KMS-11 (cell line): ENCODE measurements around the gene OSBPL8.

Experiments used
- H2AFZ ChIP-seq: fragments of 200-600 bp; sonication (generic); 2 replicates; pipeline ENCODE4 v1.6.1; 2016; ENCODE audit warnings: antibody characterized with exemption, mixed run types, low read depth
- H3K27ac ChIP-seq: fragments of 200-600 bp; sonication (generic); 2 replicates; pipeline ENCODE4 v1.6.1; 2016; ENCODE audit warnings: mild to moderate bottlenecking, mixed run types
- H3K27me3 ChIP-seq: fragments of 200-600 bp; sonication (generic); 2 replicates; pipeline ENCODE4 v1.6.1; 2017; ENCODE audit warnings: mild to moderate bottlenecking, low read depth, mixed run types, moderate library complexity; ENCODE audit not compliant: insufficient read depth
- H3K36me3 ChIP-seq: fragments of 200-600 bp; sonication (generic); 2 replicates; pipeline ENCODE4 v1.6.1; 2017; ENCODE audit warnings: mild to moderate bottlenecking, mixed run types; ENCODE audit not compliant: insufficient read depth
- H3K4me1 ChIP-seq: fragments of 200-600 bp; sonication (generic); 2 replicates; pipeline ENCODE4 v1.6.1; 2016; ENCODE audit warnings: mild to moderate bottlenecking, low read depth, mixed run types; ENCODE audit not compliant: poor library complexity, severe bottlenecking
- H3K4me2 ChIP-seq: fragments of 200-600 bp; sonication (generic); 2 replicates; pipeline ENCODE4 v1.7.0; 2016; ENCODE audit warnings: mild to moderate bottlenecking, mixed run types
- H3K4me3 ChIP-seq: fragments of 200-600 bp; sonication (generic); IDR thresholded peaks from 2 replicates; pipeline ENCODE4 v1.6.1; 2017; ENCODE audit warnings: low read depth, low read length, mixed read lengths; ENCODE audit not compliant: insufficient read depth
- H3K79me2 ChIP-seq: fragments of 200-600 bp; sonication (generic); 2 replicates; pipeline ENCODE4 v1.6.1; 2016; ENCODE audit warnings: low read depth, mixed run types; ENCODE audit not compliant: insufficient read depth
- H3K9ac ChIP-seq: fragments of 200-600 bp; sonication (generic); 2 replicates; pipeline ENCODE4 v1.6.1; 2016; ENCODE audit warnings: mild to moderate bottlenecking, mixed run types
- H4K20me1 ChIP-seq: fragments of 200-600 bp; sonication (generic); 2 replicates; pipeline ENCODE4 v1.6.1; 2016; ENCODE audit warnings: mild to moderate bottlenecking, mixed run types; ENCODE audit not compliant: insufficient read depth
- TF ChIP-seq, protein P1 (sequence below): fragments of 200-600 bp; sonication (generic); conservative IDR thresholded peaks from 2 replicates; pipeline ENCODE4 v1.6.1; 2017; ENCODE audit warnings: low read depth, mild to moderate bottlenecking, antibody characterized with exemption, low read length, moderate library complexity, mixed read lengths

Gene OSBPL8

DNA sequence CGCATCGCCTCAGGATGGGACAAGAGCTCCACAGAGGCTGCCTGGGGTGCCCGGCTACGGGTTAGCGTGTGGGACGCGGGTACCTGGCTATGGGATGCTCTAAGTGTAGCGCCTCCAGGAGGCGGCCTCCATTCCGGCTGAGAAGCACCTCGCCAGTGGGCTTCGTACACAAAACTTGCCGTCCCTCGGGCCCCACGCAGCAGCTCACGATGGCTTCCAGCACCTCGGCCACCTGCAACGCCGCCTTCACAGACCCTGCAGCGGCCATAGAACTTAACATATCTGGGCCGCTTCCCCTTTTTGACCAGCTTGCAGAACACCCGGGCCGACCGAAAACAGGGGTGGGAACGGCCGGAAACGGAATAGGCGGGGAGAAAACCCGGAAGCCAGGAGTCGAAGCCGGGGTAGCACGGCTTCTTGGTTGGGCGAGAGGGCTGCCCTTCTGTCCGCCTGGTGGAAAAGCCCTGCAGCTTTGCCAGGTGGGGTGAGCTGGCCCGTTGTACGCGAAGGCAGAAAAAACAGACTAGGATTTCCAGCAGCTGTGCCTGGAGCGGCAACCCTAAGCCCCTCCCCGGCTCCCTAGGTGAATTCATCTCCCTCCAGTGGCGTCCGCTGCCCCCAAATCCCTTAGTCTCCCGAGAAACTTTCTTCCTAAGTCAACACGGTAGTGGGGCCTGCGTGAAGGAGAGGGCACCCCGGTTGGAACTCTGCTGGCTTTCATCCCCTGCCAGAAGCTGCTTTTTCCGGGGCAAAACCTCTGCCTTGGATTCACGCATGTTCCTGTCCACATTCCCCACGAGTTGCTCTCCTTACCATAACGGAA lies 211.3 kb downstream of the OSBPL8 start, which contains the start of gene BBS10:
Gene BBS10, minus strand, starts transcription at position 337 of the 823 bp plus-strand sequence. Its CDS starts 57 bp downstream, at position 280.
- Histone ChIP-seq H3K4me1 (peaks cover 10% of the 10 kb centered on the region), H4K20me1 (no peaks in the 10 kb centered on the region), H3K36me3 (no peaks in the 10 kb centered on the region), H3K79me2 (no peaks in the 10 kb centered on the region), H3K27ac (peak within 1 kb of the TSS; percentile 68), H3K27me3 (no peaks in the 10 kb centered on the region), H3K9ac (peak within 1 kb of the TSS; percentile 65), H2AFZ (peak within 1 kb of the TSS; percentile 95), H3K4me2 (peak within 1 kb of the TSS; percentile 92), H3K4me3 (peak within 1 kb of the TSS; percentile 78)
- TF ChIP-seq, protein P1, sequence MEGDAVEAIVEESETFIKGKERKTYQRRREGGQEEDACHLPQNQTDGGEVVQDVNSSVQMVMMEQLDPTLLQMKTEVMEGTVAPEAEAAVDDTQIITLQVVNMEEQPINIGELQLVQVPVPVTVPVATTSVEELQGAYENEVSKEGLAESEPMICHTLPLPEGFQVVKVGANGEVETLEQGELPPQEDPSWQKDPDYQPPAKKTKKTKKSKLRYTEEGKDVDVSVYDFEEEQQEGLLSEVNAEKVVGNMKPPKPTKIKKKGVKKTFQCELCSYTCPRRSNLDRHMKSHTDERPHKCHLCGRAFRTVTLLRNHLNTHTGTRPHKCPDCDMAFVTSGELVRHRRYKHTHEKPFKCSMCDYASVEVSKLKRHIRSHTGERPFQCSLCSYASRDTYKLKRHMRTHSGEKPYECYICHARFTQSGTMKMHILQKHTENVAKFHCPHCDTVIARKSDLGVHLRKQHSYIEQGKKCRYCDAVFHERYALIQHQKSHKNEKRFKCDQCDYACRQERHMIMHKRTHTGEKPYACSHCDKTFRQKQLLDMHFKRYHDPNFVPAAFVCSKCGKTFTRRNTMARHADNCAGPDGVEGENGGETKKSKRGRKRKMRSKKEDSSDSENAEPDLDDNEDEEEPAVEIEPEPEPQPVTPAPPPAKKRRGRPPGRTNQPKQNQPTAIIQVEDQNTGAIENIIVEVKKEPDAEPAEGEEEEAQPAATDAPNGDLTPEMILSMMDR, result peak; percentile 47; the same call in 1 of the 2 replicates

DNA sequence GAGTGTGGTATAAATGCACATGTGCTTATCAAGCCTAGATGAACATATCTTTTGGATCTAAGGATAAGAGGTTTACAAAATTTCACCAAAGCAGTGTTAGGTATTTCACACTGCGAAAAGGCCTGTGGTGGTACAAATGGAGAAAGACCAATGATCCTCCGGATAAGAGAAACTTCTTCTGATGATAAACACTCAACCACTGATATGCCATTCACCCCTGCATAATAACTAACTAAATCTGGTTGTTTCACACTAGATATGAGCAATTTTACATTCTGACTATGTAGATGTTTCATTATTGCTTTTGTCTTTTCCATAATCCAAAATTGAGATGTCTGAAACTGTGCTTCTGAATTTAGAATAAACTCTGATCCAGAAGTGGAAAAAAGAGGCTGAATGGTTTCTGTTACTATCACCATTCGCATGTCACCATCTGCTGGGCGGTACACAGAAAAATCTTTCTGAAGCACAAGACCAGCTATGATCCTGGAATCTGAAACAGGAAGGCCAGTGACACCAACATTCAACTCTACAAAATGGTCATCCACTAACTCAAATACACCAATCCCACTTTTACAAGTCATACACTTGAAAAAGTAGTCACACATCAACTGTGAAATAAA lies 212.7 kb downstream of the OSBPL8 start:
- no peaks in the 10 kb centered on the region for H3K36me3 ChIP-seq
- TF ChIP-seq, protein P1, result peak; percentile 43
- H3K4me1 ChIP-seq, result peaks cover 10% of the 10 kb centered on the region
- no peak overlapping the region for H3K4me3 ChIP-seq
- H3K27me3 ChIP-seq, result no peaks in the 10 kb centered on the region
- peak overlapping the region; percentile 95 for H2AFZ ChIP-seq
- no peaks in the 10 kb centered on the region for H4K20me1 ChIP-seq
- H3K4me2 ChIP-seq, result peak overlapping the region; percentile 92
- H3K27ac ChIP-seq, result peak overlapping the region; percentile 68; the same call in 1 of the 2 replicates
- no peak overlapping the region for H3K9ac ChIP-seq
- no peaks in the 10 kb centered on the region for H3K79me2 ChIP-seq

DNA sequence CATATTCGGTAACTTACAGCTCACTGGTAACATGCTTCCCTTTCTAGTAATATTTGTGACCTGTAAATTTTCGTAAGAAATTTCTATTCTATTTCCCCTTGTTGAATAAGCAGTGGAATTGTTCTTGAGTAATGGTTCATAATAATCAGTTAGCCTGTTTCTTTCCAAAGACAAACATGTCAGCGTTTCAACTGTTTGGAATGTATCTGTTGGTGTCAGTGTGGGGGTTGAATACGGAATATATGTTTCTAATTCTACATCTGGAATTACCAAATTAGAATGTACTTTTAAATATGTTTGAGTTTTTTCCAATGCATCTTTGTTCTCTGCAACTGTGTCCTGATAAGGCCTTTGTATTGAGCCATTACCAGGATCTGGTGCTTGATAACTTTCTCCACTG lies 213.3 kb downstream of the OSBPL8 start:
- H3K79me2 ChIP-seq, result no peaks in the 10 kb centered on the region
- no peaks in the 10 kb centered on the region for H3K27me3 ChIP-seq
- TF ChIP-seq, protein P1, result no peak
- no peak overlapping the region for H2AFZ ChIP-seq
- no peak overlapping the region for H3K27ac ChIP-seq
- no peak overlapping the region for H3K4me3 ChIP-seq
- no peaks in the 10 kb centered on the region for H3K36me3 ChIP-seq
- no peak overlapping the region for H3K9ac ChIP-seq
- H3K4me2 ChIP-seq, result no peak overlapping the region
- peaks cover 10% of the 10 kb centered on the region for H3K4me1 ChIP-seq
- no peaks in the 10 kb centered on the region for H4K20me1 ChIP-seq

DNA sequence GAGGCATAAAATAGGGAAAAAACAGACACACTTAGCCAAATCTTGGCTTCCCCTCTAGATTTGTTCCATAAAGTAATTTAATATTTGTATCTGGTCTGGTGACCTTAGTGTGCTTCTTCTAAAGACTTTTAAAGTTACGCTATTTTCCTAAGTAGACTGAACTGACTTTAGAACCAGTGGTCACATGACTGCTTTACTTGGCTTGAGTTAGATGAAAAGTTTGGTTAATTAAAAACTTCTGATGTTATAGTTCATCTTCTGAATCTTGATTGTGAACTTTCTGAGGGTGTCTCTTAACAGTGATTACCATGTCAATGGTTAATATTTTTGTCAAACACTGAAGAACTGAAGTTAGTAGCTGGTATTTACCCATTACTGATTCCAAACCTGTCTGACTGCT lies 214.0 kb downstream of the OSBPL8 start:
- Histone ChIP-seq H3K4me2 (no peak overlapping the region), H3K4me1 (peaks cover 10% of the 10 kb centered on the region), H3K4me3 (no peak overlapping the region), H3K79me2 (no peaks in the 10 kb centered on the region), H3K27ac (no peak overlapping the region), H4K20me1 (no peaks in the 10 kb centered on the region), H3K36me3 (no peaks in the 10 kb centered on the region), H2AFZ (no peak overlapping the region), H3K9ac (no peak overlapping the region), H3K27me3 (no peaks in the 10 kb centered on the region)
- TF ChIP-seq, protein P1, result no peak
